Activated CD8-positive, alpha-beta memory T cell treated with anti-CD3 and anti-CD28 coated beads, Interleukin-2, amount 10 ng/mL, durations not matched to agents 7 days and 5 days (primary cell): ENCODE data around the gene LATS2. TPM values are rescaled to one million over a fixed set of nuclear protein-coding genes. Genes with fewer than 3 reads are reported as not detected.
"Not testable (repeated sequence)": the region's sequence is repeated elsewhere in the genome, so short reads cannot be mapped to it uniquely, and the experiment has no call there.

ENCODE experiments used
- ATAC-seq: fragments of 150-1000 bp; cut with Tn5 transposase; one replicate; pipeline ENCODE4 v1.10.0; 2021; ENCODE audit warnings: moderate library complexity
- CTCF ChIA-PET: fragments of 350-600 bp; sonication (Branson Sonifier 250); formaldehyde crosslinking; loops from one replicate; lab custom pipeline; 2021; ENCODE audit warnings: antibody characterized with exemption; lab: Charles Lee
- DNase-seq: peaks from one replicate; pipeline ENCODE4 v3.0.0-alpha.2; 2020
- H3K27ac Mint-ChIP-seq: one replicate; pipeline ENCODE4 v1.8.0; 2021; ENCODE audit warnings: mild to moderate bottlenecking, mixed read lengths
- H3K27me3 Mint-ChIP-seq: one replicate; pipeline ENCODE4 v1.8.0; 2021; ENCODE audit warnings: mixed read lengths
- H3K36me3 Mint-ChIP-seq: one replicate; pipeline ENCODE4 v1.8.0; 2021; ENCODE audit warnings: mild to moderate bottlenecking, mixed read lengths
- H3K4me1 Mint-ChIP-seq: one replicate; pipeline ENCODE4 v1.8.0; 2021; ENCODE audit warnings: mixed read lengths
- H3K4me3 Mint-ChIP-seq: one replicate; pipeline ENCODE4 v1.8.0; 2021; ENCODE audit warnings: mild to moderate bottlenecking, moderate library complexity, mixed read lengths
- H3K9me3 Mint-ChIP-seq: one replicate; pipeline ENCODE4 v1.8.0; 2022; ENCODE audit warnings: low read depth, mixed read lengths
- total RNA-seq, 2 experiments: library from RNA; stranded (reverse); gene quantifications; one replicate each; pipeline ENCODE4 v1.2.3, GENCODE V29; 2021

The LATS2 gene
- total RNA-seq, 2 experiments from 2014 or later = 2.8 to 4.7 TPM

GRCh38 chr13:20981370-20982095 lies 79.9 kb downstream of the LATS2 start:
- CTCF ChIA-PET = no interaction called here
- ATAC-seq (no peak), DNase-seq (no peak)
- Mint-ChIP-seq H3K27me3 (peaks cover 4% of the 10 kb centered on the region), H3K4me1 (peaks cover 4% of the 10 kb centered on the region), H3K9me3 (no peaks in the 10 kb centered on the region), H3K36me3 (no peaks in the 10 kb centered on the region), H3K27ac (no peak overlapping the region), H3K4me3 (no peak overlapping the region)

- no peak overlapping the region for H3K4me3 Mint-ChIP-seq
- ATAC-seq (no peak), DNase-seq (no peak)
- H3K27ac Mint-ChIP-seq = no peak overlapping the region
- no peaks in the 10 kb centered on the region for H3K36me3 Mint-ChIP-seq
- peaks cover 3% of the 10 kb centered on the region for H3K4me1 Mint-ChIP-seq
- CTCF ChIA-PET = no interaction called here
- peaks cover 3% of the 10 kb centered on the region for H3K27me3 Mint-ChIP-seq
- no peaks in the 10 kb centered on the region for H3K9me3 Mint-ChIP-seq
These were observed 80.5 kb downstream of the LATS2 start for GRCh38 chr13:20980899-20981298.

- no peak overlapping the region for H3K27ac Mint-ChIP-seq
- H3K27me3 Mint-ChIP-seq = peaks cover 2% of the 10 kb centered on the region
- peaks cover 2% of the 10 kb centered on the region for H3K4me1 Mint-ChIP-seq
- no peaks in the 10 kb centered on the region for H3K36me3 Mint-ChIP-seq
- DNase-seq (no peak), ATAC-seq (no peak)
- H3K9me3 Mint-ChIP-seq = no peaks in the 10 kb centered on the region
- CTCF ChIA-PET = no interaction called here
- H3K4me3 Mint-ChIP-seq = no peak overlapping the region
These were observed 81.0 kb downstream of the LATS2 start for GRCh38 chr13:20980430-20980829.

- CTCF ChIA-PET = interaction anchor here (1.1 kb wide), 1 partner anchor 51 kb away, joined by 3 read pairs; no protein-coding TSS in a partner anchor
- DNase-seq (no peak), ATAC-seq (no peak)
- Mint-ChIP-seq H3K27ac (no peak overlapping the region), H3K4me3 (no peak overlapping the region), H3K9me3 (no peaks in the 10 kb centered on the region), H3K36me3 (no peaks in the 10 kb centered on the region), H3K4me1 (peaks cover 2% of the 10 kb centered on the region), H3K27me3 (no peaks in the 10 kb centered on the region)
These were observed 84.0 kb downstream of the LATS2 start for GRCh38 chr13:20977394-20977793.

GRCh38 chr13:20974981-20975585 lies 86.3 kb downstream of the LATS2 start:
- Mint-ChIP-seq H3K4me1 (peaks cover 2% of the 10 kb centered on the region), H3K36me3 (no peaks in the 10 kb centered on the region), H3K27ac (no peak overlapping the region), H3K4me3 (no peak overlapping the region), H3K9me3 (no peaks in the 10 kb centered on the region), H3K27me3 (peaks cover 3% of the 10 kb centered on the region)
- no peak for DNase-seq
- ATAC-seq = no peak
- CTCF ChIA-PET = no interaction called here

GRCh38 chr13:20973886-20974425 lies 87.4 kb downstream of the LATS2 start:
- no peak for ATAC-seq
- Mint-ChIP-seq H3K27me3 (peaks cover 3% of the 10 kb centered on the region), H3K4me1 (peaks cover 5% of the 10 kb centered on the region), H3K9me3 (no peaks in the 10 kb centered on the region), H3K36me3 (no peaks in the 10 kb centered on the region), H3K27ac (no peak overlapping the region), H3K4me3 (no peak overlapping the region)
- CTCF ChIA-PET = no interaction called here
- DNase-seq = no peak

GRCh38 chr13:20972731-20973130 lies 88.7 kb downstream of the LATS2 start:
- Mint-ChIP-seq H3K9me3 (no peaks in the 10 kb centered on the region), H3K4me3 (no peak overlapping the region), H3K36me3 (no peaks in the 10 kb centered on the region), H3K27ac (no peak overlapping the region), H3K27me3 (peaks cover 3% of the 10 kb centered on the region), H3K4me1 (peaks cover 13% of the 10 kb centered on the region)
- ATAC-seq (no peak), DNase-seq (no peak)
- CTCF ChIA-PET = no interaction called here

- CTCF ChIA-PET = no interaction called here
- no peak overlapping the region for H3K4me3 Mint-ChIP-seq
- no peak for ATAC-seq
- H3K4me1 Mint-ChIP-seq = peaks cover 11% of the 10 kb centered on the region
- H3K9me3 Mint-ChIP-seq = no peaks in the 10 kb centered on the region
- DNase-seq = no peak
- peaks cover 12% of the 10 kb centered on the region for H3K27me3 Mint-ChIP-seq
- H3K36me3 Mint-ChIP-seq = no peaks in the 10 kb centered on the region
- H3K27ac Mint-ChIP-seq = no peak overlapping the region
These were observed 92.2 kb downstream of the LATS2 start for GRCh38 chr13:20969182-20969581.

- H3K9me3 Mint-ChIP-seq = no peaks in the 10 kb centered on the region
- H3K36me3 Mint-ChIP-seq = no peaks in the 10 kb centered on the region
- peaks cover 11% of the 10 kb centered on the region for H3K4me1 Mint-ChIP-seq
- CTCF ChIA-PET = no interaction called here
- DNase-seq = no peak
- H3K27ac Mint-ChIP-seq = no peak overlapping the region
- H3K4me3 Mint-ChIP-seq = no peak overlapping the region
- peaks cover 15% of the 10 kb centered on the region for H3K27me3 Mint-ChIP-seq
- no peak for ATAC-seq
These were observed 92.6 kb downstream of the LATS2 start for GRCh38 chr13:20968745-20969144.

- Mint-ChIP-seq H3K27me3 (peaks cover 21% of the 10 kb centered on the region), H3K4me3 (no peak overlapping the region), H3K9me3 (no peaks in the 10 kb centered on the region), H3K27ac (no peak overlapping the region), H3K4me1 (peaks cover 11% of the 10 kb centered on the region), H3K36me3 (no peaks in the 10 kb centered on the region)
- ATAC-seq (no peak), DNase-seq (no peak)
- CTCF ChIA-PET = no interaction called here
These were observed 94.0 kb downstream of the LATS2 start for GRCh38 chr13:20967340-20967739.

- CTCF ChIA-PET = no interaction called here
- no peak overlapping the region for H3K4me3 Mint-ChIP-seq
- no peaks in the 10 kb centered on the region for H3K36me3 Mint-ChIP-seq
- H3K27ac Mint-ChIP-seq = no peak overlapping the region
- peaks cover 14% of the 10 kb centered on the region for H3K4me1 Mint-ChIP-seq
- H3K9me3 Mint-ChIP-seq = no peaks in the 10 kb centered on the region
- H3K27me3 Mint-ChIP-seq = peaks cover 31% of the 10 kb centered on the region
- DNase-seq = no peak
- no peak for ATAC-seq
These were observed 96.5 kb downstream of the LATS2 start for GRCh38 chr13:20964904-20965303.

GRCh38 chr13:20961663-20962062 lies 99.7 kb downstream of the LATS2 start:
- CTCF ChIA-PET, H3K4me3 Mint-ChIP-seq, DNase-seq, ATAC-seq, H3K27ac Mint-ChIP-seq, H3K9me3 Mint-ChIP-seq, H3K4me1 Mint-ChIP-seq, H3K36me3 Mint-ChIP-seq: not testable (repeated sequence)
- H3K27me3 Mint-ChIP-seq = peaks cover 33% of the 10 kb centered on the region

- Mint-ChIP-seq H3K27ac (no peak overlapping the region), H3K36me3 (no peaks in the 10 kb centered on the region), H3K27me3 (peaks cover 32% of the 10 kb centered on the region), H3K9me3 (no peaks in the 10 kb centered on the region), H3K4me3 (no peak overlapping the region), H3K4me1 (peaks cover 4% of the 10 kb centered on the region)
- ATAC-seq = no peak
- CTCF ChIA-PET = no interaction called here
- DNase-seq = no peak
These were observed 100.6 kb downstream of the LATS2 start for GRCh38 chr13:20960663-20961309.
